GM19463 (cell line): ENCODE results near the gene SOX13.

Source experiments
- ATAC-seq: cut with Tn5 transposase; IDR thresholded peaks from one replicate; pipeline ENCODE4 v1.9.1; 2021; ENCODE audit warnings: mild to moderate bottlenecking, moderate library complexity; ENCODE audit not compliant: unreplicated experiment

The SOX13 gene

DNA sequence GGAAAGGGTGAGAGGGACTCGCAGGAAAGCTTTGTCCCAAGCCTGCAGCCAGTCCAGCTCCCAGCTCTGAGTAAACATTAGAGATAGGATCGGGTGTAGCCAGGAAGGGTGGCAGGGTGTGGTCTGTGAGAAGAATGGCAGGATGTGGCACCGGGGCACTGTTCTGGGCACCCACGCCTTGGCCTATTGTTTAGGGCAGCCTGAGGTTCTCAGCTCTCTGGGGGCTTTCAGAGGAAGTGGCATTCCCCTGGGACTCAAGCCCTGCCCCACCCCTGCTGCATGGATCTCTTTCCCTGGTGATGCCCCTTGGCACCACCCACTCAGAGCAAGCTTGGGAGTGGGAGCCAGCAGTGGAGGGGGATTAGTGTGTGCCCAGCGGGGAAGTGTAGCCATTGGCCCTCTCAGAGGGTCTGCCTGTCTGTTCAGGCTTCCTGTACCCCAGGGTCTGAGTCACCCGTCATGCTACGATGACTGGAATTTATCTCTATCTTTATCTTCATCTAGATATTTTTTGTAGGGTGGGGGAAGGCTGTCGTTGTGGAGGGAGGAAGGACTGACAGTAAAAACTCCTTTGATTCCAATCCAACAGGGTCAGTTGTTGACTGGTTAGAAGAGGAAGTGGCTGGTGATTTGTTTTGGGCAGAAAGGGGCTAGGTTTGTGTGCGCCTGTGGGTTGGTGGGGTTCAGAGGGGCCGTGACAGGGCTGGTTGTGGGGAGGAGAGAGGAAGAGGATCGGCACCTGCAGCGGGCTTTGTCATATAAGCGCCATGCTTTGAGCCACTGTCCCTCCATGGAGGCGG is 31.6 kb downstream of the SOX13 start:
- no peak for ATAC-seq

GRCh38 chr1:204105131-204105515 is 32.2 kb downstream of the SOX13 start:
- no peak for ATAC-seq

GRCh38 chr1:204106825-204107224 is 33.9 kb downstream of the SOX13 start:
- ATAC-seq: no peak

DNA sequence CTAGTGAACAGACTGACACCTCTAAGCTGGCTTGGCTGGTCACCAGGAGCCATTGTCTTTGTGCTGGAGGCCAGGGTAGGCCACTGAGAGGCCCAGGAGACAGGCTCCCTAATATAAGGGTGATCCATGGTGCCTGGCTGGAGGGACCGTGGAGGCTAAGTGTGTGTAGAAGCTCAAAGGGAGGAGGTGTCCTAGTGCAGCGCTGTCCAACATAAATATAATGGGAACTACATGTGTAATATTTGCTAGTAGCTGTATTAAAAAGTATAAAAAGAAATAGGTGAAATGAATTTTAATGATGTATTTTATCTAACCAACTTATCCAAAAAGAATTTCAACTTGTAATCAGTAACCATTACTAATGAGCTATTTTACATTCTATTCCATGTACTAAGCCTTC is 35.0 kb downstream of the SOX13 start:
- ATAC-seq: no peak

- no peak for ATAC-seq
Measured at GRCh38 chr1:204108312-204109141, 35.6 kb downstream of the SOX13 start.

- no peak for ATAC-seq
Measured at GRCh38 chr1:204110894-204111633, 38.1 kb downstream of the SOX13 start.

DNA sequence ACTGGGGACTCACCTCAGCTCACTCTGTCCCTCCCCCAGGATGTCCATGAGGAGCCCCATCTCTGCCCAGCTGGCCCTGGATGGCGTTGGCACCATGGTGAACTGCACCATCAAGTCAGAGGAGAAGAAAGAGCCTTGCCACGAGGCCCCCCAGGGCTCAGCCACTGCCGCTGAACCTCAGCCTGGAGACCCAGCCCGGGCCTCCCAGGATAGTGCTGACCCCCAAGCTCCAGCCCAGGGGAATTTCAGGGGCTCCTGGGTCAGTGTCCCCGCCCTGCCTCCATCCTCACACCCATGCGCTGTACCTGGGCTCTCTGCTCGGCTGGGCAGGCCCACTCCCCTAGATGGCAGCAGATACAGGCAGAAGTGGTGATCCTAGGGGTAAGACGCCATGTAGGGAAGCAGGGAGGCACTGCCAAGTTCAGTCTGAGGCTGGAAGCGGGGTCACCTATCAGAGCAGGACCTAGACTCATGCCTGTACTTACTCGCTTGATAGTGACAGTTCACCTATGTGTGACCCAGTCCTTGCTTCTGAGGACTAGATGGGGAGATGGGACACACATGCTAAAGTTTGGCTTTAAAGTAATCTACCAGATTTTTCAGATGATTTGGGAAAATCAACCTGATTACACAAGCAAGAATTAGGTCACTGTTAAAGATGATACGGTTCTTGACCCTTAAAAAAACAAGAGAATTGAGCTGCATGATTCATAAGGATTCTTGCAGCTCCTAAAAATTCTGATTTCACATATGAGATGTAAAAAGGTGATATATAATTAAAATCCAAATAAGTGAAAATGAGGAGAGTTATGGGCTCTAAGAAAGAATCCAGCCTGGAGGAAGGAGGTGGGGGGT is 40.2 kb downstream of the SOX13 start:
- no peak for ATAC-seq

- no peak for ATAC-seq
Measured at GRCh38 chr1:204113896-204114295, 41.0 kb downstream of the SOX13 start.

DNA sequence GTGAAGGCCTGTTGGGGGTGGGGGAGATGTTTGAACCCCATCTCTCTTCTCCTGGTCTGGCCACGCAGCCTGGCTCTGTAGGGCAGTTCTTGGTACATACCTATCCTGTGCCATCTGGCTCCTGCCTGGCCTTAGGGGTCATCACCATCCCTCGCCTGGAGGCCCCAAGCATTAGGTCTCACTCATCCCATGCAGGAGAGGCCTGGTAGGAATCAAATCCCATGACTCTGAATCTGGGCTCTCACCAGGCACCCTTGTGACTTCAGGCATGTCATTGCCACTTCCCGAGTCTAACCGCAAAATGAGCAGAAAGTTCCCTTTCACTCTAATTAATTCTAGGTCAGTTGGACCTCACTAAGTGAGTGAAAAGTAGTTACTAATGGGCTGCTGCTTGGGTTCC is 41.7 kb downstream of the SOX13 start:
- no peak for ATAC-seq

GRCh38 chr1:204115116-204115515 is 42.2 kb downstream of the SOX13 start:
- ATAC-seq: no peak

DNA sequence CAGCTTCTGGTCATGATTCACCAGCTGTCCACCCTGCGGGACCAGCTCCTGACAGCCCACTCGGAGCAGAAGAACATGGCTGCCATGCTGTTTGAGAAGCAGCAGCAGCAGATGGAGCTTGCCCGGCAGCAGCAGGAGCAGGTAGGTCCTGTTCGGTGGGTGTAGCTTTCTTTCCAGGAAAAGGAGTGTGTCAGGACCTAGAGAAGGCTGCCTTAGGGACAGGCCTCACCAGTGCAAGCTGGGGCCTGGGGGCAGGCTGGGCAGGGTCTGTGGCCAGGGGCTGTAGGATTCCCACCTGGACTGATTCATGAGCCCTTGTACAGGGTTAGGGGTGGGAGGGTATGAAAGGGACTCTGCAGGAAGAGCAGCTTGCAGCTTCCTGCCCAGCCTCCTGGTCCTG is 43.6 kb downstream of the SOX13 start:
- no peak for ATAC-seq

GRCh38 chr1:204121840-204122555 is 49.1 kb downstream of the SOX13 start:
- ATAC-seq: no peak

DNA sequence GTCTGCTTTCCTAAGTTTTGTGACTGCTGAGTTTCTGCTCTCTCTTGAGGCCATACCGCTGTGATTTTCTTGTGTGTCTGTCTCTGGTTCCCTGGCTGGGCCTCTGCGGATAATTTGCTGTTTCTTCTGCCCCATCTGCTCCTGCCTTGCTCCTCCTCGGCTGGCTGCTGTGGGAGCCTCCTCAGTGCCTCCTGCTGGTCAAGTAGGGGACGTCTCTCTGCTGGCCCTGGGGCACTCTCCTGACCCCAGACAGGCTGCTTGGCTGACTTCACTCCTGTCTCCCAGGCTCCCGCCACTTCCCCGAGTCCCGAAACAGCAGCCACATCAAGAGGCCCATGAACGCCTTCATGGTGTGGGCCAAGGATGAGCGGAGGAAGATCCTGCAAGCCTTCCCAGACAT is 50.5 kb downstream of the SOX13 start:
- ATAC-seq: no peak

DNA sequence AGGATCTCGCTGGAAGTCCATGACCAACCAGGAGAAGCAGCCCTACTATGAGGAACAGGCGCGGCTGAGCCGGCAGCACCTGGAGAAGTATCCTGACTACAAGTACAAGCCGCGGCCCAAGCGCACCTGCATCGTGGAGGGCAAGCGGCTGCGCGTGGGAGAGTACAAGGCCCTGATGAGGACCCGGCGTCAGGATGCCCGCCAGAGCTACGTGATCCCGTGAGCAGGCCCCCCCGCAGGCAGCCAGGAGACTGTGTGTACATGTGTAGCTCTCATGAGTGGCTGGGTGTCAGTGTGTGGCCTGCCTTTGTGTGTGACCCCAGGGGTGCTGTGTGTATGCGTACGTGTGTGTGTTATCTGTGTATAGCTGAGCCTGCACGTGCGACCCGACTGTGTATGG is 51.7 kb downstream of the SOX13 start:
- no peak for ATAC-seq

- ATAC-seq: no peak
Measured at GRCh38 chr1:204125759-204126351, 52.9 kb downstream of the SOX13 start.

GRCh38 chr1:204126386-204126785 is 53.5 kb downstream of the SOX13 start:
- no peak for ATAC-seq

GRCh38 chr1:204126956-204127355 is 54.0 kb downstream of the SOX13 start:
- ATAC-seq: no peak

DNA sequence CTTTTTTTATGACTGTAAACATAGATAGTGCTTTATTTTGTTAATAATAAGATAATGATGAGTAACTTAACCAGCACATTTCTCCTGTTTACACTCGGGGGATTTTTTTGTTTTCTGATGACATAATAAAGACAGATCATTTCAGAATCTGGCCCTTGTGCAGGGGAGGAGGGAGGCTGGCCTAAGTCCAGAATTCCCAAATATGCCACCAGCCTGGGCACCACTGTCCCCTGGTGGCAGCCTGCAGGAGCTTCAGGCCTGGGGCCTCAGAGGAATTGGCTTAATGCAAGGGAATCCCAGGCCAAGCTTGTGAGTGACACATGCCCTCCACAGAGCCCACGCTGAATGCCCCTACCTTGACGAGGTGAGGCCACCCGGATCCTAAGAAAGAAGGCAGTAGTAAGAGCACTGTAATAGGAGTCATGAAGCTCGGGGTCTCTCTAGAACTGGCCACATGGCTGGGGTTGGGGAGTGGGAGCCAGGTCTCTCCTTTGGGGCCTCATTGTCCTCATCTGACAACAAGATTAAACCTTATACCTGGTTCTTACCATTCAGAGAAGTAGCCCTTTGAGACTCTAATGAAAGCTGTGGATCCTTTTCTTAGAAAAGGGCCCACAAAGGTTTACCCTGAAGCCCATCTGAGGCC is 54.8 kb downstream of the SOX13 start:
- ATAC-seq: no peak

GRCh38 chr1:204128464-204128963 is 55.6 kb downstream of the SOX13 start:
- no peak for ATAC-seq
